ENCODE measurements around the gene KLF6. TPM values are rescaled to one million over a fixed set of nuclear protein-coding genes. Genes with fewer than 3 reads are reported as not detected.

KLF6 gene
- total RNA-seq, 1 donor: 47.8 TPM

- H3K4me3 ChIP-seq (ENCODE audit: low read depth, low read length): no peak overlapping the region
- TF ChIP-seq CTCF (IDR thresholded peaks at IDR 0.05; ENCODE audit: insufficient read depth, low read length): no peak
- no peak for DNase-seq (ENCODE audit: low read depth)
Measured at GRCh38 chr10:3800586-3800985, 15.6 kb upstream of the KLF6 start.

DNA sequence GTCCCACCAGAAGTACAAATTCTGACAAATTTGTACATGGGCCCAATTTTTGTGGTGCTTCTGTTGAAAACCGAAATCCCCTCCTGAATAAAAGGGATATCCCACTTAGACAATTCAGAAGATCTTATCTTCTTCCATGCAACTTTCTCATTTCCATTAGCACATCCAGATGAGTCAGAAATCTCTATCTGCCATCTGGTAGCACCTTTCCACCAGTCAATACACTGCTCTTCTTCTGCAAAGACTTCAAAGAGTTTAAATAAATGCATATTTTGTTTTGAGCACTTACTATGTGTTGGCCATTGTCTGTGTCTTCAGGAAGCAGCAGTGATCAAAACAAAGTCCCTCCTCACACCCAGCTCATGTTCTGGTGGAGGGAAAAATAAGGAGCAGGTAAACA, 12.7 kb upstream of the KLF6 start:
- no peak overlapping the region for H3K4me3 ChIP-seq (ENCODE audit: low read depth, low read length)
- no peak for DNase-seq (ENCODE audit: low read depth)
- no peak for TF ChIP-seq CTCF (IDR thresholded peaks at IDR 0.05; ENCODE audit: insufficient read depth, low read length)

- DNase-seq (ENCODE audit: low read depth): no peak
- TF ChIP-seq CTCF (IDR thresholded peaks at IDR 0.05; ENCODE audit: insufficient read depth, low read length): no peak
- H3K4me3 ChIP-seq (ENCODE audit: low read depth, low read length): no peak overlapping the region
Measured at GRCh38 chr10:3793553-3793952, 8.5 kb upstream of the KLF6 start.

DNA sequence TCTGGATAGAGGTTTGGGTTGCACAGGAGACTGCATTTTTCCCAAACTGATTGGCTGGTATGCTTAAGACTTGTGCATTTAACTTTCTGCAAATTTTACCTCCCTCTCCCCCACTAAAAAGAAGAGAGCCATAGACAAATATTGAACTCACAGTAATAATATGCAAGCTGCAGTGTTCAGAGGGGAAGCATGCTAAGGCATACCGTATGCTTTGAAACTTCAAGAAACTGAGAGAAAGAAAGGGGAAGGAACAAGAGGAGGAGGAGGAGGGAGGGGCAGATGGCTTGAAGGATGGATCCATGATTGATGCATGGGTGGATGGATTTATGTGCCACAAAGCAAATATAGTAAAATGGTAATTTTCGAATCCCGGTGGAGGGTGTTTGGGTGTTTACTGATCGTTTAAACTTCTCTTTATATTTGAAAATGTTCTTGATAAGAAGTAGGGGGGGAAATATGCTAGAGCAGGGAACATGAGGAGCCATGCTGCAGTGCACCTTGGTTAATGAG, 7.8 kb upstream of the KLF6 start:
- no peak for DNase-seq (ENCODE audit: low read depth)
- TF ChIP-seq CTCF (IDR thresholded peaks at IDR 0.05; ENCODE audit: insufficient read depth, low read length): no peak

GRCh38 chr10:3791974-3792633, 7.1 kb upstream of the KLF6 start:
- TF ChIP-seq CTCF (IDR thresholded peaks at IDR 0.05; ENCODE audit: insufficient read depth, low read length): no peak
- H3K4me3 ChIP-seq (ENCODE audit: low read depth, low read length): no peak overlapping the region
- DNase-seq (ENCODE audit: low read depth): peak; percentile 81

More for the DNA sequence above, 7.8 kb upstream of the KLF6 start:
- no peak overlapping the region for H3K4me3 ChIP-seq (ENCODE audit: low read depth, low read length)

GRCh38 chr10:3790858-3791257, 5.8 kb upstream of the KLF6 start:
- TF ChIP-seq CTCF (IDR thresholded peaks at IDR 0.05; ENCODE audit: insufficient read depth, low read length): no peak
- H3K4me3 ChIP-seq (ENCODE audit: low read depth, low read length): no peak overlapping the region
- DNase-seq (ENCODE audit: low read depth): no peak

DNA sequence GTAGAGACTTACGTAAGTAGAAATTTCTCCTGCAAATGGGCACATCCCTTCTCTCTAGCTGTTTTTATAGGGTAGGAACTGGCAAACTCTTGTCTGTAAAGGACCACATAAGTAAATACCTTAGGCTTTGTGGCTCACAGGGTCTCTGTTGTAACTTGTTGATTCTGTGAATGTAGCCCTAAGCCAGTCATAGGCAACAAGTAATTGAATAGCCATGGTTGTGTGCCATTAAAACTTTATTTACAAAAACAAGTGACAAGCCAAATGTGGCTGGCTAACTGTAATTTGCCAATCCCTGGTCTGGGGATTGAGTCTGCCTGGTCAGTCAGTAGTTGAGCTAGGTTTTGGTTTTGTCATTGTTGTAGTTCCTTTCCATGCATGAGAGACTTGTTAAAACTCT, 5.3 kb upstream of the KLF6 start:
- no peak overlapping the region for H3K4me3 ChIP-seq (ENCODE audit: low read depth, low read length)
- TF ChIP-seq CTCF (IDR thresholded peaks at IDR 0.05; ENCODE audit: insufficient read depth, low read length): no peak
- no peak for DNase-seq (ENCODE audit: low read depth)
